Mesendoderm (in vitro differentiated cells): ENCODE measurements around the gene MCM10.
"Not testable (repeated sequence)": the region's sequence is repeated elsewhere in the genome, so short reads cannot be mapped to it uniquely, and the experiment has no call there.

ENCODE experiments used
- DNase-seq: peaks from one replicate; pipeline ENCODE4 v3.0.0; 2013
- H2AK5ac ChIP-seq: 2 replicates; pipeline ENCODE4 v1.6.1; 2013; ENCODE audit warnings: low read length, inconsistent platforms
- H2BK120ac ChIP-seq: 2 replicates; pipeline ENCODE4 v1.6.1; 2013; ENCODE audit warnings: low read depth, mild to moderate bottlenecking, low read length, moderate library complexity, mixed read lengths
- H2BK15ac ChIP-seq: replicated peaks from 2 replicates; pipeline ENCODE4 v1.6.1; 2013; ENCODE audit warnings: low read depth, mild to moderate bottlenecking, moderate library complexity
- H2BK5ac ChIP-seq: 2 replicates; pipeline ENCODE4 v1.6.1; 2013; ENCODE audit warnings: low read length, inconsistent platforms
- H3K18ac ChIP-seq: 2 replicates; pipeline ENCODE4 v1.6.1; 2013; ENCODE audit warnings: mild to moderate bottlenecking, low read length, mixed read lengths
- H3K23ac ChIP-seq: one replicate; pipeline ENCODE4 v1.6.1; 2013; ENCODE audit warnings: low read length
- H3K27ac ChIP-seq: 2 replicates; pipeline ENCODE4 v1.5.1; 2013; ENCODE audit warnings: low read depth, mild to moderate bottlenecking, inconsistent platforms, low read length, moderate library complexity
- H3K27me3 ChIP-seq: 2 replicates; pipeline ENCODE4 v1.6.1; 2013; ENCODE audit warnings: low read length, control low read depth, mild to moderate bottlenecking, inconsistent platforms; ENCODE audit not compliant: insufficient read depth, poor library complexity
- H3K36me3 ChIP-seq: 2 replicates; pipeline ENCODE4 v1.6.1; 2013; ENCODE audit warnings: low read length, inconsistent platforms; ENCODE audit not compliant: control insufficient read depth, insufficient read depth
- H3K4ac ChIP-seq: one replicate; pipeline ENCODE4 v1.6.1; 2013; ENCODE audit warnings: low read depth, mild to moderate bottlenecking, low read length, moderate library complexity
- H3K4me1 ChIP-seq: 2 replicates; pipeline ENCODE4 v1.6.1; 2013; ENCODE audit warnings: low read depth, low read length, inconsistent platforms; ENCODE audit not compliant: control insufficient read depth
- H3K4me2 ChIP-seq: 2 replicates; pipeline ENCODE4 v1.6.1; 2013; ENCODE audit warnings: low read length
- H3K4me3 ChIP-seq: 2 replicates; pipeline ENCODE4 v1.5.1; 2013; ENCODE audit warnings: mild to moderate bottlenecking, low read length
- H3K56ac ChIP-seq: one replicate; pipeline ENCODE4 v1.6.1; 2013; ENCODE audit warnings: low read length
- H3K79me1 ChIP-seq: 2 replicates; pipeline ENCODE4 v1.6.1; 2013; ENCODE audit warnings: low read length, inconsistent platforms
- H3K79me2 ChIP-seq: 2 replicates; pipeline ENCODE4 v1.6.1; 2013; ENCODE audit warnings: mild to moderate bottlenecking, low read length; ENCODE audit not compliant: control insufficient read depth, insufficient read depth
- H3K9ac ChIP-seq: 2 replicates; pipeline ENCODE4 v1.6.1; 2013; ENCODE audit warnings: low read length, inconsistent platforms
- H4K5ac ChIP-seq: one replicate; pipeline ENCODE4 v1.6.1; 2013; ENCODE audit warnings: low read length
- H4K8ac ChIP-seq: one replicate; pipeline ENCODE4 v1.6.1; 2013; ENCODE audit warnings: low read depth, mild to moderate bottlenecking, control low read depth, low read length, moderate library complexity
- WGBS: extraction: QIAGEN DNeasy Blood & Tissue Kit; methylation state at CpG from one replicate; pipeline ENCODE4 v1.1.7; 2013; ENCODE audit warnings: low lambda C conversion rate, missing lambda C conversion rate; ENCODE audit not compliant: insufficient coverage; ENCODE audit errors: extremely low coverage; 5-methylcytosine and 5-hydroxymethylcytosine counted together

Gene MCM10

GRCh38 chr10:13242260-13242659 is 80.9 kb downstream of the MCM10 start:
- not testable (repeated sequence) for H2BK5ac ChIP-seq, H3K36me3 ChIP-seq, DNase-seq, H3K23ac ChIP-seq, H3K9ac ChIP-seq, H3K56ac ChIP-seq, H4K8ac ChIP-seq, H3K4me3 ChIP-seq, H3K18ac ChIP-seq, H2BK15ac ChIP-seq, H3K4ac ChIP-seq, H4K5ac ChIP-seq, H3K27ac ChIP-seq, H3K4me1 ChIP-seq, H3K79me2 ChIP-seq, H3K79me1 ChIP-seq, H2AK5ac ChIP-seq, H3K27me3 ChIP-seq, H3K4me2 ChIP-seq, H2BK120ac ChIP-seq
- WGBS: no CpG with 5 or more reads among the region's 5 CpGs

GRCh38 chr10:13247246-13247645 is 85.9 kb downstream of the MCM10 start:
- Histone ChIP-seq H3K4me2 (no peak overlapping the region), H2AK5ac (no peak overlapping the region), H3K23ac (no peak overlapping the region), H3K9ac (no peak overlapping the region), H3K79me2 (no peaks in the 10 kb centered on the region), H3K27ac (no peak overlapping the region), H3K4ac (no peak overlapping the region), H3K27me3 (no peaks in the 10 kb centered on the region), H4K8ac (no peak overlapping the region), H2BK120ac (no peak overlapping the region), H4K5ac (no peak overlapping the region), H3K79me1 (no peaks in the 10 kb centered on the region), H3K18ac (no peak overlapping the region), H3K56ac (no peak overlapping the region), H2BK5ac (no peak overlapping the region), H2BK15ac (no peak overlapping the region), H3K4me3 (no peak overlapping the region), H3K4me1 (no peaks in the 10 kb centered on the region), H3K36me3 (no peaks in the 10 kb centered on the region)
- no CpG with 5 or more reads among the region's 9 CpGs for WGBS
- DNase-seq: no peak

GRCh38 chr10:13247784-13248183 is 86.4 kb downstream of the MCM10 start:
- no peaks in the 10 kb centered on the region for H3K36me3 ChIP-seq
- no peaks in the 10 kb centered on the region for H3K4me1 ChIP-seq
- no peak overlapping the region for H3K23ac ChIP-seq
- no CpG with 5 or more reads among the region's 4 CpGs for WGBS
- H3K4me2 ChIP-seq: no peak overlapping the region
- no peaks in the 10 kb centered on the region for H3K27me3 ChIP-seq
- no peaks in the 10 kb centered on the region for H3K79me2 ChIP-seq
- no peak overlapping the region for H2BK15ac ChIP-seq
- no peaks in the 10 kb centered on the region for H3K79me1 ChIP-seq
- no peak overlapping the region for H2BK120ac ChIP-seq
- no peak overlapping the region for H3K56ac ChIP-seq
- no peak overlapping the region for H3K9ac ChIP-seq
- H3K27ac ChIP-seq: no peak overlapping the region
- no peak overlapping the region for H2AK5ac ChIP-seq
- H4K8ac ChIP-seq: no peak overlapping the region
- H3K4me3 ChIP-seq: no peak overlapping the region
- no peak overlapping the region for H4K5ac ChIP-seq
- no peak overlapping the region for H3K4ac ChIP-seq
- no peak for DNase-seq
- H3K18ac ChIP-seq: no peak overlapping the region
- no peak overlapping the region for H2BK5ac ChIP-seq

- H2BK15ac ChIP-seq: no peak overlapping the region
- H3K4ac ChIP-seq: no peak overlapping the region
- H4K5ac ChIP-seq: no peak overlapping the region
- no peak overlapping the region for H3K4me3 ChIP-seq
- H2AK5ac ChIP-seq: no peak overlapping the region
- H4K8ac ChIP-seq: no peak overlapping the region
- H3K4me1 ChIP-seq: no peaks in the 10 kb centered on the region
- no peak overlapping the region for H3K23ac ChIP-seq
- no peaks in the 10 kb centered on the region for H3K27me3 ChIP-seq
- no CpG with 5 or more reads among the region's 4 CpGs for WGBS
- H3K4me2 ChIP-seq: no peak overlapping the region
- H3K18ac ChIP-seq: no peak overlapping the region
- H3K36me3 ChIP-seq: no peaks in the 10 kb centered on the region
- H3K9ac ChIP-seq: no peak overlapping the region
- H2BK120ac ChIP-seq: no peak overlapping the region
- no peak overlapping the region for H2BK5ac ChIP-seq
- no peaks in the 10 kb centered on the region for H3K79me2 ChIP-seq
- DNase-seq: no peak
- no peak overlapping the region for H3K27ac ChIP-seq
- H3K79me1 ChIP-seq: no peaks in the 10 kb centered on the region
- no peak overlapping the region for H3K56ac ChIP-seq
Observed at GRCh38 chr10:13253726-13254125, 92.4 kb downstream of the MCM10 start.

- no peak overlapping the region for H3K4me2 ChIP-seq
- H3K79me1 ChIP-seq: no peaks in the 10 kb centered on the region
- no peak overlapping the region for H2BK5ac ChIP-seq
- no peak overlapping the region for H2BK120ac ChIP-seq
- no peak overlapping the region for H3K23ac ChIP-seq
- H3K4me3 ChIP-seq: no peak overlapping the region
- H3K18ac ChIP-seq: no peak overlapping the region
- H3K79me2 ChIP-seq: no peaks in the 10 kb centered on the region
- no peaks in the 10 kb centered on the region for H3K4me1 ChIP-seq
- 100% methylated on average over 1 of the region's 2 CpGs for WGBS
- no peak overlapping the region for H4K8ac ChIP-seq
- H2BK15ac ChIP-seq: no peak overlapping the region
- DNase-seq: no peak
- no peak overlapping the region for H4K5ac ChIP-seq
- no peak overlapping the region for H3K4ac ChIP-seq
- no peaks in the 10 kb centered on the region for H3K36me3 ChIP-seq
- H3K27me3 ChIP-seq: no peaks in the 10 kb centered on the region
- no peak overlapping the region for H3K27ac ChIP-seq
- H3K56ac ChIP-seq: no peak overlapping the region
- H3K9ac ChIP-seq: no peak overlapping the region
- H2AK5ac ChIP-seq: no peak overlapping the region
Observed at GRCh38 chr10:13256627-13257026, 95.3 kb downstream of the MCM10 start.

GRCh38 chr10:13257621-13258140 is 96.3 kb downstream of the MCM10 start:
- no peak overlapping the region for H3K9ac ChIP-seq
- no peak overlapping the region for H3K4ac ChIP-seq
- no CpG with 5 or more reads among the region's 5 CpGs for WGBS
- no peak overlapping the region for H3K23ac ChIP-seq
- no peak for DNase-seq
- no peak overlapping the region for H3K4me3 ChIP-seq
- no peak overlapping the region for H2BK15ac ChIP-seq
- H2BK120ac ChIP-seq: no peak overlapping the region
- H3K4me2 ChIP-seq: no peak overlapping the region
- no peak overlapping the region for H4K5ac ChIP-seq
- no peaks in the 10 kb centered on the region for H3K36me3 ChIP-seq
- H3K18ac ChIP-seq: no peak overlapping the region
- H2BK5ac ChIP-seq: no peak overlapping the region
- H3K27ac ChIP-seq: no peak overlapping the region
- H4K8ac ChIP-seq: peak overlapping the region; percentile 65
- H3K79me2 ChIP-seq: no peaks in the 10 kb centered on the region
- no peak overlapping the region for H2AK5ac ChIP-seq
- no peaks in the 10 kb centered on the region for H3K4me1 ChIP-seq
- no peaks in the 10 kb centered on the region for H3K27me3 ChIP-seq
- no peaks in the 10 kb centered on the region for H3K79me1 ChIP-seq
- no peak overlapping the region for H3K56ac ChIP-seq
